Mesendoderm (in vitro differentiated cells): ENCODE results near the gene KDM5B. TPM values are rescaled to one million over a fixed set of nuclear protein-coding genes. Genes with fewer than 3 reads are reported as not detected.
A peak's percentile ranks its signal among the peaks of the same experiment; 100 is the strongest.

ENCODE experiments used
- DNase-seq: peaks from one replicate; pipeline ENCODE4 v3.0.0; 2013
- H2AK5ac ChIP-seq: 2 replicates; pipeline ENCODE4 v1.6.1; 2013; ENCODE audit warnings: low read length, inconsistent platforms
- H2BK120ac ChIP-seq: 2 replicates; pipeline ENCODE4 v1.6.1; 2013; ENCODE audit warnings: low read depth, mild to moderate bottlenecking, low read length, moderate library complexity, mixed read lengths
- H2BK15ac ChIP-seq: replicated peaks from 2 replicates; pipeline ENCODE4 v1.6.1; 2013; ENCODE audit warnings: low read depth, mild to moderate bottlenecking, moderate library complexity
- H2BK5ac ChIP-seq: 2 replicates; pipeline ENCODE4 v1.6.1; 2013; ENCODE audit warnings: low read length, inconsistent platforms
- H3K18ac ChIP-seq: 2 replicates; pipeline ENCODE4 v1.6.1; 2013; ENCODE audit warnings: mild to moderate bottlenecking, low read length, mixed read lengths
- H3K23ac ChIP-seq: one replicate; pipeline ENCODE4 v1.6.1; 2013; ENCODE audit warnings: low read length
- H3K27ac ChIP-seq: 2 replicates; pipeline ENCODE4 v1.5.1; 2013; ENCODE audit warnings: low read depth, mild to moderate bottlenecking, inconsistent platforms, low read length, moderate library complexity
- H3K27me3 ChIP-seq: 2 replicates; pipeline ENCODE4 v1.6.1; 2013; ENCODE audit warnings: low read length, control low read depth, mild to moderate bottlenecking, inconsistent platforms; ENCODE audit not compliant: insufficient read depth, poor library complexity
- H3K36me3 ChIP-seq: 2 replicates; pipeline ENCODE4 v1.6.1; 2013; ENCODE audit warnings: low read length, inconsistent platforms; ENCODE audit not compliant: control insufficient read depth, insufficient read depth
- H3K4ac ChIP-seq: one replicate; pipeline ENCODE4 v1.6.1; 2013; ENCODE audit warnings: low read depth, mild to moderate bottlenecking, low read length, moderate library complexity
- H3K4me1 ChIP-seq: 2 replicates; pipeline ENCODE4 v1.6.1; 2013; ENCODE audit warnings: low read depth, low read length, inconsistent platforms; ENCODE audit not compliant: control insufficient read depth
- H3K4me2 ChIP-seq: 2 replicates; pipeline ENCODE4 v1.6.1; 2013; ENCODE audit warnings: low read length
- H3K4me3 ChIP-seq: 2 replicates; pipeline ENCODE4 v1.5.1; 2013; ENCODE audit warnings: mild to moderate bottlenecking, low read length
- H3K56ac ChIP-seq: one replicate; pipeline ENCODE4 v1.6.1; 2013; ENCODE audit warnings: low read length
- H3K79me1 ChIP-seq: 2 replicates; pipeline ENCODE4 v1.6.1; 2013; ENCODE audit warnings: low read length, inconsistent platforms
- H3K79me2 ChIP-seq: 2 replicates; pipeline ENCODE4 v1.6.1; 2013; ENCODE audit warnings: mild to moderate bottlenecking, low read length; ENCODE audit not compliant: control insufficient read depth, insufficient read depth
- H3K9ac ChIP-seq: 2 replicates; pipeline ENCODE4 v1.6.1; 2013; ENCODE audit warnings: low read length, inconsistent platforms
- H4K5ac ChIP-seq: one replicate; pipeline ENCODE4 v1.6.1; 2013; ENCODE audit warnings: low read length
- H4K8ac ChIP-seq: one replicate; pipeline ENCODE4 v1.6.1; 2013; ENCODE audit warnings: low read depth, mild to moderate bottlenecking, control low read depth, low read length, moderate library complexity
- WGBS: extraction: QIAGEN DNeasy Blood & Tissue Kit; methylation state at CpG from one replicate; pipeline ENCODE4 v1.1.7; 2013; ENCODE audit warnings: low lambda C conversion rate, missing lambda C conversion rate; ENCODE audit not compliant: insufficient coverage; ENCODE audit errors: extremely low coverage; 5-methylcytosine and 5-hydroxymethylcytosine counted together
- small RNA-seq: library from polyadenylated mRNA; stranded (forward); fragments of <200 nt; extraction: miRNeasy Mini kit (QIAGEN cat#:217004); gene quantifications from one replicate; pipeline ENCODE3, GENCODE V24; 2013; ENCODE audit not compliant: insufficient read depth

KDM5B gene

DNA sequence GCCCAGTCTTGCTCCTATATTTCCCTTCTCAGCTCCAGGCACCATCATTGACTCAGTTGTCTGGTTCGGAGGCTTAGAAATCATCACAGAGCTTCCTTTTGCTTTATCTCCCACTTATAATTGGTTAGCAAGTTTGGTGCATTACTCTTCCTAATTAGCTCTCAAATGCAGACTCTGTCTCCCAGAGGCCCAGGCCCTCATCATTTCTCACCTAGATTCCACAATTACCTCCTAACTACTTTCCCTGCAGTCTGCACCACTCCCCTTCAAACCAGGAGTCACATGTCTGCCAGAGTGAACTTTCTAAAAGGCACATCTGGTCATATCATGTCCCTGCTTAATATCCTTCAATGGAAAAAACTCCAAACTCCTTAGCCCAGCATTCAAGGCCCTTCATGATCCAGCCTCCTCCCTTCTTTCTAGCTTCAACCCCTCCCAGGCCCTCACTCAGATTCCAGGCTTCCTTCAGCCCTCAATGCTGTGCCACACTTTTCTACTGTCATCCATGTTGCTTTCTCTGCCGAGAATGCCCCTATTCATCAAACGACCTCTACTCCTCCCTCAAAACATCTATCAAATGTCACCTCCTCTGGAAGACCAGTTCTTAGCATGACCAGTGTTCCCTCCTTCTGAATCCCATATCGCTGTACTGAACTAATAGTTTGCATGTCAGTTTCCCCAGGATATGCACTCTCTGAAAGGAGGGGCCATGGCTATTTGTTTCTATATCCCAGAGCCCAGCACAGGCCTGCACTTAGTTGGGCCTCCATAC is 128.6 kb downstream of the KDM5B start:
- peak; percentile 61 for DNase-seq
- Histone ChIP-seq H3K79me1 (no peaks in the 10 kb centered on the region), H2AK5ac (no peak overlapping the region), H3K18ac (no peak overlapping the region), H2BK5ac (no peak overlapping the region), H3K23ac (no peak overlapping the region), H4K8ac (no peak overlapping the region), H3K4ac (no peak overlapping the region), H3K4me1 (no peaks in the 10 kb centered on the region), H3K27ac (no peak overlapping the region), H4K5ac (no peak overlapping the region), H2BK120ac (no peak overlapping the region), H3K27me3 (no peaks in the 10 kb centered on the region), H2BK15ac (no peak overlapping the region), H3K56ac (no peak overlapping the region), H3K9ac (no peak overlapping the region), H3K79me2 (no peaks in the 10 kb centered on the region), H3K4me3 (no peak overlapping the region), H3K4me2 (no peak overlapping the region), H3K36me3 (no peaks in the 10 kb centered on the region)
- WGBS, result no CpG with 5 or more reads among the region's 4 CpGs

DNA sequence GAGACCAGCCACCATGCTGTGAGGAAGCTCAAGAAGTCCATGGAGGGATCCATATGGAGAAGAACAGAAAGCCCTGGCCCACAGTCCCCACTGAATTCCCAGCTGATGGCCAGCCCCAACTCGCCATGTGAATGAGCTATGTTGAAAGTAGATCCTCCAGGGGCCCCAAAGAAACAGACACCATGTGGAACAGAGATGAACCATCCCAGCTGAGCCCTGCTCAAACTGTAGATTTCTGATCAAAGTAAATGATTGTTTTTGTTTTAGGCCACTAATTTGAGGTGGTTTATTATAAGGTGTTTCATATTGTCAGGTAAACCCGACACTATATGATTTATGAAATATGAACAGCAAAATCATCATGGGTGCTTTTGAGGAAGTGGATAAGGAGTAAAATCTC is 130.8 kb downstream of the KDM5B start:
- Histone ChIP-seq H2BK120ac (no peak overlapping the region), H4K8ac (no peak overlapping the region), H3K4me1 (no peaks in the 10 kb centered on the region), H4K5ac (no peak overlapping the region), H3K9ac (no peak overlapping the region), H3K56ac (no peak overlapping the region), H2BK5ac (no peak overlapping the region), H2AK5ac (no peak overlapping the region), H3K27me3 (no peaks in the 10 kb centered on the region), H3K4me3 (no peak overlapping the region), H3K23ac (no peak overlapping the region), H3K79me1 (no peaks in the 10 kb centered on the region), H3K4me2 (no peak overlapping the region), H2BK15ac (no peak overlapping the region), H3K27ac (no peak overlapping the region), H3K4ac (no peak overlapping the region), H3K18ac (no peak overlapping the region), H3K79me2 (no peaks in the 10 kb centered on the region), H3K36me3 (no peaks in the 10 kb centered on the region)
- no peak for DNase-seq
- WGBS, result no CpG with 5 or more reads among the region's 2 CpGs

Small RNA genes lying within 50 kb of the gene (small RNA-seq; reads per million reads assigned to genes)
- not detected for gene AC098934.3
